Natural killer cell (primary cell): ENCODE results near the gene PTGDR2. TPM values are rescaled to one million over a fixed set of nuclear protein-coding genes. Genes with fewer than 3 reads are reported as not detected.
A peak's percentile ranks its signal among the peaks of the same experiment; 100 is the strongest.

Experiments
- ATAC-seq, 3 donors: fragments of 150-1000 bp in 2 of 3; fragments of 200-7000 bp in 1 of 3; cut with Tn5 transposase; 1 replicate in 1 of 3; 2 replicates in 2 of 3; pipeline ENCODE4 v1.10.0; 2021; ENCODE audit warnings: mild to moderate bottlenecking in 2 of 3, moderate library complexity in 2 of 3
- DNase-seq, 2 donors: peaks; one replicate each; pipeline versions ENCODE4 v3.0.0 to v3.0.0-alpha.2; 2013 to 2021; ENCODE audit warnings: mixed read lengths in 1 of 2
- H3K27ac ChIP-seq: one replicate; pipeline ENCODE4 v1.5.1; 2013; ENCODE audit warnings: mild to moderate bottlenecking, low read length
- H3K27me3 ChIP-seq: one replicate; pipeline ENCODE4 v1.6.1; 2013; ENCODE audit warnings: low read length; ENCODE audit not compliant: control insufficient read depth, insufficient read depth
- H3K36me3 ChIP-seq: one replicate; pipeline ENCODE4 v1.6.1; 2013; ENCODE audit warnings: low read length; ENCODE audit not compliant: control insufficient read depth, insufficient read depth
- H3K4me1 ChIP-seq: one replicate; pipeline ENCODE4 v1.6.1; 2013; ENCODE audit warnings: low read length; ENCODE audit not compliant: control insufficient read depth, insufficient read depth
- H3K4me3 ChIP-seq: one replicate; pipeline ENCODE4 v1.5.1; 2013; ENCODE audit warnings: low read length
- H3K9me3 ChIP-seq: one replicate; pipeline ENCODE4 v1.6.1; 2013; ENCODE audit warnings: low read length; ENCODE audit not compliant: control insufficient read depth, insufficient read depth
- H3K27ac Mint-ChIP-seq, 2 donors: one replicate each; pipeline ENCODE4 v1.8.0; 2022; ENCODE audit warnings: mild to moderate bottlenecking in 2 of 2, mixed read lengths in 2 of 2, moderate library complexity in 1 of 2
- H3K27me3 Mint-ChIP-seq, 2 donors: one replicate each; pipeline ENCODE4 v1.8.0; 2022; ENCODE audit warnings: low read depth in 2 of 2, mixed read lengths in 2 of 2
- H3K36me3 Mint-ChIP-seq: one replicate; pipeline ENCODE4 v1.8.0; 2022; ENCODE audit warnings: mixed read lengths
- H3K4me1 Mint-ChIP-seq, 2 donors: one replicate each; pipeline ENCODE4 v1.8.0; 2022; ENCODE audit warnings: mixed read lengths in 2 of 2
- H3K4me3 Mint-ChIP-seq: one replicate; pipeline ENCODE4 v1.8.0; 2022; ENCODE audit warnings: mild to moderate bottlenecking, moderate library complexity, mixed read lengths
- H3K9me3 Mint-ChIP-seq, 2 donors: one replicate each; pipeline ENCODE4 v1.8.0; 2022; ENCODE audit warnings: mixed read lengths in 2 of 2
- WGBS: methylation state at CpG from one replicate; pipeline ENCODE4 v1.1.7; 2013; ENCODE audit warnings: missing lambda C conversion rate; ENCODE audit not compliant: insufficient coverage; 5-methylcytosine and 5-hydroxymethylcytosine counted together
- intact Hi-C: fragments of 100-400 bp; cut with micrococcal nuclease; formaldehyde crosslinking; loops from one replicate; pipeline ENCODE4 v1.14.2; 2022
- total RNA-seq, 4 donors: library from RNA; stranded (reverse); fragments of 120-200 nt in 1 of 4; gene quantifications; one replicate each; pipeline versions ENCODE4 v1.2.3 to v1.2.4, GENCODE V29; 2013 to 2022
- TF ChIP-seq, protein P1 (sequence below): fragments of 200-600 bp; IDR thresholded peaks from one replicate; pipeline ENCODE4 v1.8.0; 2022; ENCODE audit warnings: antibody characterized with exemption

The PTGDR2 gene
- total RNA-seq, 3 donors from 2014 or later (not counting 1 experiment from before 2014, with no cell fraction given) = 0.66 to 12.4 (median 1.7) TPM

DNA sequence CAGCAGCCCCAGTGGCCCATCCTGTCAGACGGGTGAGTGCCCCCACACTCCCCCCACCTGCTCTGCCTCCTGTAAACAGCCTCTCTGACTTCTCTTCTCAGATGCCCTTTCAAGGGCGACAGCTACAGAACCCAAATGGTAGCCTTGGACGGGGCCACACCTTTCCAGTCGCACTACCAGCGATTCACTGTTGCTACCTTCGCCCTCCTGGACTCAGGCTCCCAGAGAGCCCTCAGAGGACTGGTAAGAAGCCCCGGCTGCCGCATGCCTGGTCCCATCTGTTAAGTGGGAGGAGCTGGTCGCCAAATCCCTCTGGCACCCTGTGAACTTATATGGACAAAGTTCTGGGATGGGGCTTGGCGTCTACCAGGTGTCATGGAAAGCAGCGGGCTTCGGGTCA, 17.8 kb upstream of the PTGDR2 start:
- H3K27me3 Mint-ChIP-seq = peaks cover 0 to 4% of the 10 kb centered on the region in 2 donors

DNA sequence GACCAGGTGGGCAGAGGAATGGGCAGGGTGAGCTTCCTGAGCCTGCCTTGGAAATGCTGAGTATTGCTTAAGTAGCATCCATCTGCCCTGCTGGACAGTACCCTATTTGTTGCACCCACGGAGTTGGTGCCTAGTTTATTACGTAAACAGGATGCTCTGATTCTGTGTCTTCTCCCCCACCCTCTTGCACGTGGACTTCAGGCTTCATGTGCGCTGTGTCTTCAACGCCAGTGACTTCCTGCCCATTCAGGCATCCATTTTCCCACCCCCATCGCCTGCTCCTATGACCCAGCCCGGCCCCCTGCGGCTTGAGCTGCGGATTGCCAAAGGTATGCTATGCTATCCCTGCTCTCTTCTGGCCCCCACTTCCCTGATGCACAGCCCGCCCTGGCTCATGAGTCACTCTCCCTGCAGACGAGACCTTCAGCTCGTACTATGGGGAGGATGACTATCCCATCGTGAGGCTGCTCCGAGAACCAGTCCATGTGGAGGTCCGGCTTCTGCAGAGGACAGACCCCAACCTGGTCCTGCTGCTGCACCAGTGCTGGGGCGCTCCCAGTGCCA, 17.3 kb upstream of the PTGDR2 start:
- intact Hi-C loops = no loop called here
- ATAC-seq (no peak), DNase-seq (peak in 1 of 2 donors; percentile 32)
- Mint-ChIP-seq H3K27me3 (peaks cover 0 to 4% of the 10 kb centered on the region in 2 donors), H3K36me3 (peaks cover 5% of the 10 kb centered on the region), H3K27ac (no peak overlapping the region), H3K9me3 (no peaks in the 10 kb centered on the region), H3K4me1 (peaks cover 0 to 4% of the 10 kb centered on the region in 2 donors), H3K4me3 (no peak overlapping the region)
- no peaks in the 10 kb centered on the region for H3K9me3 ChIP-seq
- no peak overlapping the region for H3K27ac ChIP-seq
- H3K4me3 ChIP-seq = no peak overlapping the region
- no peaks in the 10 kb centered on the region for H3K27me3 ChIP-seq
- no peaks in the 10 kb centered on the region for H3K36me3 ChIP-seq
- TF ChIP-seq, protein P1, sequence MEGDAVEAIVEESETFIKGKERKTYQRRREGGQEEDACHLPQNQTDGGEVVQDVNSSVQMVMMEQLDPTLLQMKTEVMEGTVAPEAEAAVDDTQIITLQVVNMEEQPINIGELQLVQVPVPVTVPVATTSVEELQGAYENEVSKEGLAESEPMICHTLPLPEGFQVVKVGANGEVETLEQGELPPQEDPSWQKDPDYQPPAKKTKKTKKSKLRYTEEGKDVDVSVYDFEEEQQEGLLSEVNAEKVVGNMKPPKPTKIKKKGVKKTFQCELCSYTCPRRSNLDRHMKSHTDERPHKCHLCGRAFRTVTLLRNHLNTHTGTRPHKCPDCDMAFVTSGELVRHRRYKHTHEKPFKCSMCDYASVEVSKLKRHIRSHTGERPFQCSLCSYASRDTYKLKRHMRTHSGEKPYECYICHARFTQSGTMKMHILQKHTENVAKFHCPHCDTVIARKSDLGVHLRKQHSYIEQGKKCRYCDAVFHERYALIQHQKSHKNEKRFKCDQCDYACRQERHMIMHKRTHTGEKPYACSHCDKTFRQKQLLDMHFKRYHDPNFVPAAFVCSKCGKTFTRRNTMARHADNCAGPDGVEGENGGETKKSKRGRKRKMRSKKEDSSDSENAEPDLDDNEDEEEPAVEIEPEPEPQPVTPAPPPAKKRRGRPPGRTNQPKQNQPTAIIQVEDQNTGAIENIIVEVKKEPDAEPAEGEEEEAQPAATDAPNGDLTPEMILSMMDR = no peak
- H3K4me1 ChIP-seq = peaks cover 9% of the 10 kb centered on the region
- WGBS = 78% methylated on average over 16 of the region's 16 CpGs

More for the DNA sequence above, 17.8 kb upstream of the PTGDR2 start:
- Histone ChIP-seq H3K36me3 (peaks cover 2% of the 10 kb centered on the region), H3K9me3 (no peaks in the 10 kb centered on the region), H3K27me3 (no peaks in the 10 kb centered on the region), H3K4me1 (peaks cover 9% of the 10 kb centered on the region), H3K27ac (no peak overlapping the region), H3K4me3 (no peak overlapping the region)
- DNase-seq = no peak
- ATAC-seq = no peak
- H3K36me3 Mint-ChIP-seq = peaks cover 5% of the 10 kb centered on the region
- peaks cover 0 to 4% of the 10 kb centered on the region in 2 donors for H3K4me1 Mint-ChIP-seq
- no peaks in the 10 kb centered on the region for H3K9me3 Mint-ChIP-seq
- 93% methylated on average over 12 of the region's 12 CpGs for WGBS
- no peak overlapping the region for H3K4me3 Mint-ChIP-seq
- intact Hi-C loops = no loop called here
- TF ChIP-seq, protein P1 = no peak
- H3K27ac Mint-ChIP-seq = no peak overlapping the region

DNA sequence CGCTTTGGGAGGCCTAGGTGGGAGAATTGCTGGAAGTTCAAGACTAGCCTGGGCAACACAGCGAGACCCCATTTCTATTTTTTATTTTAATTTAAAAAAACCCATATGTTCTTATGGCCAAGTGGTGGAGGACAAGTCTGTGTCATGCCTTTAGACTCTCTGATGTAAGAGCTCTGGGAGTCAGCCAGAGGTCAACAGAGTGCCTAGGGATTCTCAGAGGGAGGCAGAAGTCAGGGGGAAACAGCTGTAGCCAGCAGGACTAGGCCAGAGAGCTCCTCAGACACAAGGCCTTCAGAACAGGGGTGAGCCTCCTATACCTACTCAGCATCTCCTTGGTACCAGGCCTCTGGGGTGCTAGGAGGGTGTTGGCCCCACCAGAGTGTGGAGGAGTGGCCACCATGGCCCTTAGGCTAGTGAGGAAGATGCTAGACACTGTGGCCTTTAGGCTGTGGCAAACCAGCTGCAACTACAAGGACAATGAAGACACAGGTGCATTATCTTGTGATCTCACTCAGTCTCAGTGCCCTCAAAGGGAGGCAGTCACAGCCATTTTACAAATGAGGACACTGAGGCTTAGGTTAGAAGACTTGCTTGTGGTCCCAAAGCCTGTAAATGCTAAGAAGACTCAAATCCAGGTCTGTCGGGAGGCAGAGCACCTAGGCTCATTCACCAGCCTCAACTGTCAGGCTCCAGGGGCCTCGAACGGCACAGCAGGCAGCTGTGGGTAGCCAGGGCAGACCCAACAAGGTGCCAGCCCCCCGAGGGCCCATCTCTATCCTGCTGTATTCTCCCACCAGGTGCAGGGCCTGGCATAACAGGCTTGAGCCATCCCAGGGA, 16.6 kb upstream of the PTGDR2 start:
- no peak overlapping the region for H3K27ac Mint-ChIP-seq
- Histone ChIP-seq H3K4me1 (peaks cover 9% of the 10 kb centered on the region), H3K4me3 (no peak overlapping the region), H3K36me3 (no peaks in the 10 kb centered on the region), H3K27me3 (no peaks in the 10 kb centered on the region), H3K27ac (no peak overlapping the region), H3K9me3 (no peaks in the 10 kb centered on the region)
- WGBS = 88% methylated on average over 5 of the region's 6 CpGs
- H3K4me1 Mint-ChIP-seq = peaks cover 0 to 4% of the 10 kb centered on the region in 2 donors
- ATAC-seq (no peak), DNase-seq (no peak)
- peaks cover 0 to 4% of the 10 kb centered on the region in 2 donors for H3K27me3 Mint-ChIP-seq
- H3K9me3 Mint-ChIP-seq = no peaks in the 10 kb centered on the region
- TF ChIP-seq, protein P1 = no peak
- no peaks in the 10 kb centered on the region for H3K36me3 Mint-ChIP-seq
- no peak overlapping the region for H3K4me3 Mint-ChIP-seq
- intact Hi-C loops = no loop called here
